HepG2 (cell line): ENCODE measurements around the gene OR8G5. TPM values are rescaled to one million over a fixed set of nuclear protein-coding genes. Genes with fewer than 3 reads are reported as not detected.
"Not testable (repeated sequence)": the region's sequence is repeated elsewhere in the genome, so short reads cannot be mapped to it uniquely, and the experiment has no call there.

Experiments used
- ATAC-seq: fragments of 200-7000 bp; cut with Tn5 transposase; 3 replicates; pipeline ENCODE4 v1.9.1; 2020; ENCODE audit warnings: mild to moderate bottlenecking, moderate library complexity
- BruUV-seq: library from RNA; stranded (reverse); fragments of 400-500 nt; replicated peaks from 2 replicates; lab custom pipeline; 2021; lab: Mats Ljungman, UMichigan
- CTCF ChIA-PET: fragments of 300-600 bp; formaldehyde crosslinking; extraction: SDS; loops from one replicate; lab custom pipeline; 2021; ENCODE audit warnings: low total read pairs, inconsistent platforms, low intra/inter-chr PET ratio; lab: Yijun Ruan, JAX
- POLR2A ChIA-PET: fragments of 350-600 bp; sonication (Branson Sonifier 250); formaldehyde crosslinking; loops from one replicate; lab custom pipeline; 2020; ENCODE audit warnings: antibody characterized with exemption, inconsistent platforms; lab: Yijun Ruan, JAX
- DNase-seq: peaks from one replicate; pipeline ENCODE4 v3.0.0-alpha.2; 2015; ENCODE audit warnings: low spot score
- FAIRE-seq: peaks from 3 replicates; lab custom pipeline; 2011; peaks lifted over from hg19 to GRCh38; lab: Jason Lieb, UNC
- H2AFZ ChIP-seq: one replicate; pipeline ENCODE4 v1.6.1; 2011; ENCODE audit warnings: low read length, inconsistent platforms
- H3K27ac ChIP-seq: fragments of 300-600 bp; 3 replicates; pipeline ENCODE4 v1.8.0; 2011; ENCODE audit warnings: mixed run types, mild to moderate bottlenecking, mixed read lengths, low read length, inconsistent platforms; ENCODE audit not compliant: insufficient read depth; ENCODE audit errors: extremely low read length
- H3K27me3 ChIP-seq, 2 experiments: fragments of 200-600 bp in 1 of 2; 2 replicates in 1 of 2; 3 replicates in 1 of 2; pipeline versions ENCODE4 v1.6.0 to v1.8.0; 2011; ENCODE audit warnings: low read length in 2 of 2, mild to moderate bottlenecking in 2 of 2, moderate library complexity in 2 of 2, inconsistent platforms in 1 of 2; ENCODE audit not compliant: insufficient read depth in 2 of 2, control insufficient read depth in 1 of 2
- H3K36me3 ChIP-seq, 2 experiments: fragments of 200-600 bp in 1 of 2; replicated peaks in 1 of 2; 2 replicates in 1 of 2; 3 replicates in 1 of 2; pipeline versions ENCODE4 v1.5.1 to v1.8.0; 2011; ENCODE audit warnings: low read length in 2 of 2, inconsistent platforms in 1 of 2; ENCODE audit not compliant: insufficient read depth in 2 of 2, control insufficient read depth in 1 of 2
- H3K4me1 ChIP-seq: 2 replicates; pipeline ENCODE4 v1.5.1; 2012; ENCODE audit warnings: low read length, inconsistent platforms; ENCODE audit not compliant: insufficient read depth
- H3K4me2 ChIP-seq: 2 replicates; pipeline ENCODE4 v1.6.0; 2011; ENCODE audit warnings: low read depth, low read length, inconsistent platforms
- H3K4me3 ChIP-seq, 3 experiments: fragments of 200-600 bp in 1 of 3; sonication (generic), shearing (Covaris generic) in 1 of 3; replicated peaks in 1 of 3; 2 replicates each; pipeline ENCODE4 v1.5.1; 2011 to 2016; ENCODE audit warnings: low read length in 3 of 3, inconsistent platforms in 2 of 3, low read depth in 2 of 3, mild to moderate bottlenecking in 2 of 3, control low read depth in 1 of 3, mixed read lengths in 1 of 3; ENCODE audit not compliant: insufficient read depth in 1 of 3
- H3K79me2 ChIP-seq: one replicate; pipeline ENCODE4 v1.6.1; 2011; ENCODE audit warnings: low read length, inconsistent platforms; ENCODE audit not compliant: insufficient read depth
- H3K9ac ChIP-seq: 2 replicates; pipeline ENCODE4 v1.6.0; 2011; ENCODE audit warnings: mild to moderate bottlenecking, low read depth, low read length, inconsistent platforms; ENCODE audit not compliant: insufficient read depth
- H3K9me3 ChIP-seq: 2 replicates; pipeline ENCODE4 v1.5.1; 2012; ENCODE audit warnings: mild to moderate bottlenecking, low read length
- H4K20me1 ChIP-seq: 2 replicates; pipeline ENCODE4 v1.6.0; 2011; ENCODE audit warnings: inconsistent platforms, mild to moderate bottlenecking, low read length, moderate library complexity; ENCODE audit not compliant: insufficient read depth
- HMGXB3 ChIP-seq: sonication (generic); formaldehyde crosslinking; IDR thresholded peaks from 2 replicates; pipeline ENCODE4 v1.4.0; 2020; ENCODE audit warnings: missing genetic modification reagents, borderline replicate concordance
- WGBS: methylation state at CpG from one replicate; pipeline ENCODE4 v1.1.6; 2017; ENCODE audit warnings: low lambda C conversion rate; 5-methylcytosine and 5-hydroxymethylcytosine counted together
- in situ Hi-C: cut with HindIII; loops from 2 replicates; pipeline ENCODE4 v1.10.0; 2017; ENCODE audit warnings: low pct_unique_long_range_greater_than_20kb; ENCODE audit not compliant: extremely low pct_ligation_motif_present
- intact Hi-C: fragments of 100-400 bp; cut with micrococcal nuclease; formaldehyde crosslinking; loops from one replicate; pipeline ENCODE4 v1.10.0; 2022; ENCODE audit not compliant: unreplicated experiment
- polyA plus RNA-seq, 8 experiments: library from polyadenylated mRNA; depleted of rRNA in 3 of 8; stranded (reverse) in 7 of 8; unstranded in 1 of 8; fragments of >200 nt; fragmentation: Illumina TruSeq in 4 of 8; extraction: Trizol in 4 of 8; gene quantifications; 2 replicates each; pipeline versions ENCODE4 v1.2.1 to v1.2.3, GENCODE V29; 2011 to 2016; ENCODE audit warnings: low read depth in 4 of 8, missing spikeins in 1 of 8, mixed read lengths in 1 of 8; ENCODE audit not compliant: insufficient read depth in 1 of 8
- total RNA-seq, 5 experiments: library from RNA; depleted of rRNA; stranded (reverse); fragments of >200 nt; fragmentation: Illumina TruSeq; extraction: Trizol; gene quantifications; 2 replicates each; pipeline ENCODE4 v1.2.3, GENCODE V29; 2016; ENCODE audit warnings: low read depth in 1 of 5

The OR8G5 gene
- total and polyA plus RNA-seq, 2 of the 13 experiments (the other 11 are each of a cell fraction or from before 2014, with no cell fraction given), result not detected

GRCh38 chr11:124240621-124241397 is 15.4 kb upstream of the OR8G5 start, which contains the start of gene OR8G1 (continued):
- no peak for TF ChIP-seq HMGXB3 (CRISPR knock-in tag)

GRCh38 chr11:124249869-124250268 is 6.3 kb upstream of the OR8G5 start:
- POLR2A ChIA-PET, H3K4me2 ChIP-seq, in situ Hi-C loops, intact Hi-C loops, H2AFZ ChIP-seq, H4K20me1 ChIP-seq, H3K36me3 ChIP-seq, H3K9me3 ChIP-seq, ATAC-seq, H3K27ac ChIP-seq, H3K27me3 ChIP-seq, FAIRE-seq, DNase-seq, H3K4me1 ChIP-seq, H3K9ac ChIP-seq, H3K4me3 ChIP-seq, CTCF ChIA-PET, BruUV-seq, H3K79me2 ChIP-seq: not testable (repeated sequence)
- 0% methylated on average over 3 of the region's 3 CpGs for WGBS

- DNase-seq, H4K20me1 ChIP-seq, in situ Hi-C loops, CTCF ChIA-PET, H3K27ac ChIP-seq, H3K4me2 ChIP-seq, BruUV-seq, H3K9me3 ChIP-seq, H3K27me3 ChIP-seq, H3K4me1 ChIP-seq, H3K36me3 ChIP-seq, H3K9ac ChIP-seq, POLR2A ChIA-PET, H3K4me3 ChIP-seq, FAIRE-seq, intact Hi-C loops, ATAC-seq, H3K79me2 ChIP-seq, H2AFZ ChIP-seq: not testable (repeated sequence)
- WGBS, result 14% methylated on average over 4 of the region's 4 CpGs
Observed at GRCh38 chr11:124265041-124265440, 8.9 kb downstream of the OR8G5 start.

- ATAC-seq, result not testable (repeated sequence)
Observed at GRCh38 chr11:124270886-124271285, 14.7 kb downstream of the OR8G5 start.

More at GRCh38 chr11:124270886-124271285, 14.7 kb downstream of the OR8G5 start:
- H3K9ac ChIP-seq, H4K20me1 ChIP-seq, H3K4me3 ChIP-seq, H3K36me3 ChIP-seq, DNase-seq, H3K4me2 ChIP-seq, CTCF ChIA-PET, BruUV-seq, H3K9me3 ChIP-seq, H3K79me2 ChIP-seq, FAIRE-seq, H2AFZ ChIP-seq, intact Hi-C loops, in situ Hi-C loops, H3K27me3 ChIP-seq, POLR2A ChIA-PET, H3K27ac ChIP-seq, H3K4me1 ChIP-seq: not testable (repeated sequence)
- WGBS, result 7% methylated on average over 7 of the region's 7 CpGs
